ENCODE data around the gene CYP19A1. TPM values are rescaled to one million over a fixed set of nuclear protein-coding genes. Genes with fewer than 3 reads are reported as not detected.
"Not testable (repeated sequence)": the region's sequence is repeated elsewhere in the genome, so short reads cannot be mapped to it uniquely, and the experiment has no call there.

Gene CYP19A1
- total and polyA plus RNA-seq, 5 donors, result 0.45 to 1.3 (median 1.0) TPM

DNA sequence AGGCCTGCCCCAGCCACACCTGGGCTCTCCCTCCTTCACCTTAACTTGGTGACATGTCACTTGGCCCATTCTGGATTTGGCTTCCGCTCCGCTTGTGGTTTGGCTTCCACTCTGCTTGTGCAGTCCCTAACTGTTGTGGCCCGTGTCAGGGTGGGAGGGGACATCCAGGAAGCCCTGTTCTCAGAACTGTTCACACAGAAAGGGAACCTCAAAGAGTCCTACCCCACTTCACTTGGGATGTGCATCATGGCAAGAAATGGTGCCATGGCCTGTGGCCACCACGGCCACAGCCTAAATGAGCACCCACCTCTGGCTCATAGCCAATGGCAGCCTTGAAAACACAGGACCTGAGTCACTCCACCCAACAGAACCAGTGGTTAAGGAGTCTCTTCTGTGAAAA is 63.4 kb downstream of the CYP19A1 start:
- ATAC-seq, result no peak
- no peak for DNase-seq
- Histone ChIP-seq H3K4me1 (ENCODE audit: control insufficient read depth, insufficient read depth, low read length) (no peaks in the 10 kb centered on the region), H3K27me3 (ENCODE audit: control insufficient read depth, insufficient read depth) (no peaks in the 10 kb centered on the region), H3K9me3 (ENCODE audit: control insufficient read depth, low read length) (no peaks in the 10 kb centered on the region), H3K27ac (ENCODE audit: low read length) (no peak overlapping the region), H3K4me3 (ENCODE audit: low read length) (no peak overlapping the region)
- WGBS, result 83% methylated on average over 4 of the region's 4 CpGs
- intact Hi-C loops (cut with DNase I), result no loop called here

- no peak overlapping the region for H3K4me3 ChIP-seq (ENCODE audit: low read length)
- intact Hi-C loops (cut with DNase I), result no loop called here
- no peaks in the 10 kb centered on the region for H3K9me3 ChIP-seq (ENCODE audit: control insufficient read depth, low read length)
- H3K27me3 ChIP-seq (ENCODE audit: control insufficient read depth, insufficient read depth), result no peaks in the 10 kb centered on the region
- no peaks in the 10 kb centered on the region for H3K4me1 ChIP-seq (ENCODE audit: control insufficient read depth, insufficient read depth, low read length)
- 77% methylated on average over 6 of the region's 6 CpGs for WGBS
- no peak overlapping the region for H3K27ac ChIP-seq (ENCODE audit: low read length)
- ATAC-seq, result no peak
- DNase-seq, result no peak
Measured at GRCh38 chr15:51270706-51271105, 67.7 kb downstream of the CYP19A1 start.

DNA sequence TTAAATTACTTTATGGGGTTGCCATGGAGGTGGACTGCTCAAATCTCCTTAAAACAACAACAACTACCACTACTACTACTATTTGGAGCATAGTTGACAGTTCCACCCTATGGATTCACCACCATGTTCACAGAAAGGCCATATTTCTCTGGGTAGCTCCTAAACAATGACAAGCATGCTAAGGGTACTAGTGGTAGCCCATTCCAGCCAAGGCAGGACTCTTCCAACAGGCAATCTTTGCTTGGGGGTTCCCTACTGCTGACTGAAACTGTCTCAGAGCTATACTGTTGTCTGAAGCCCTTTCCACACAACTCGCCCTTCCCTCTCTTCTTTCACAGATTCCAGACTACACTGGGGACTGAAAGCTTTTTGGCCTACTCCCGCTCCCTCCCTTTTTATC is 68.9 kb downstream of the CYP19A1 start:
- H3K9me3 ChIP-seq (ENCODE audit: control insufficient read depth, low read length), result no peaks in the 10 kb centered on the region
- no peak for DNase-seq
- H3K4me3 ChIP-seq (ENCODE audit: low read length), result no peak overlapping the region
- ATAC-seq, result no peak
- no peaks in the 10 kb centered on the region for H3K4me1 ChIP-seq (ENCODE audit: control insufficient read depth, insufficient read depth, low read length)
- 85% methylated on average over 2 of the region's 2 CpGs for WGBS
- no peaks in the 10 kb centered on the region for H3K27me3 ChIP-seq (ENCODE audit: control insufficient read depth, insufficient read depth)
- no peak overlapping the region for H3K27ac ChIP-seq (ENCODE audit: low read length)
- intact Hi-C loops (cut with DNase I), result no loop called here

DNA sequence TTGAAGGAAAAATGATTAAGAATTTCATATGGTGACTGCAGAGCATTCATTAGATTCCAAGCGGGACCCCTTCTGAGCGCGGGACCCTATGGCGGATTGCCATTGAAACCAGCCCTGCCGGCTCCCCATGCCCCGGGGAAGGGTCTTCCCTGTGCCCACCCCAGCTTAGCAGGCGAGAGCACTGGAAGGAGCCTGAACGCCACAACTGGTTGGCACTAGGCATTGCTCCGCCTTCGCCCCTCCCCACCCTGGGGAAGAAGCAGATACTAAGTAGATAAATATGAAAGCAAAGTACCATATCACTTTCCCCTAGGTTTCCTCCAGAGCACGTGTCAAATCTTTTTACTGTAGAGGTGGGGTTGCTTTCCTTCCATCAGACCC is 70.7 kb downstream of the CYP19A1 start:
- intact Hi-C loops (cut with DNase I), result no loop called here
- 12% methylated on average over 11 of the region's 11 CpGs for WGBS
- Histone ChIP-seq H3K9me3 (ENCODE audit: control insufficient read depth, low read length) (no peaks in the 10 kb centered on the region), H3K4me1 (ENCODE audit: control insufficient read depth, insufficient read depth, low read length) (no peaks in the 10 kb centered on the region), H3K27ac (ENCODE audit: low read length) (no peak overlapping the region), H3K4me3 (ENCODE audit: low read length) (peak overlapping the region; percentile 42), H3K27me3 (ENCODE audit: control insufficient read depth, insufficient read depth) (no peaks in the 10 kb centered on the region)
- DNase-seq (peak in 1 of 3 donors; percentile 75), ATAC-seq (peak; percentile 49 to 60)

GRCh38 chr15:51267051-51267702 is 71.2 kb downstream of the CYP19A1 start:
- under 1% methylated on average over 47 of the region's 47 CpGs for WGBS
- Histone ChIP-seq H3K27me3 (ENCODE audit: control insufficient read depth, insufficient read depth) (no peaks in the 10 kb centered on the region), H3K27ac (ENCODE audit: low read length) (no peak overlapping the region), H3K4me1 (ENCODE audit: control insufficient read depth, insufficient read depth, low read length) (no peaks in the 10 kb centered on the region), H3K4me3 (ENCODE audit: low read length) (peak overlapping the region; percentile 42), H3K9me3 (ENCODE audit: control insufficient read depth, low read length) (no peaks in the 10 kb centered on the region)
- DNase-seq, result peak in 2 of 3 donors; percentile 23 to 76
- peak; percentile 68 to 73 for ATAC-seq
- intact Hi-C loops (cut with DNase I), result no loop called here

GRCh38 chr15:51266656-51267050 is 71.7 kb downstream of the CYP19A1 start:
- H3K9me3 ChIP-seq (ENCODE audit: control insufficient read depth, low read length), result no peaks in the 10 kb centered on the region
- intact Hi-C loops (cut with DNase I), result no loop called here
- WGBS, result 37% methylated on average over 9 of the region's 9 CpGs
- no peak overlapping the region for H3K27ac ChIP-seq (ENCODE audit: low read length)
- H3K27me3 ChIP-seq (ENCODE audit: control insufficient read depth, insufficient read depth), result no peaks in the 10 kb centered on the region
- DNase-seq (peak in 1 of 3 donors; percentile 50), ATAC-seq (peak; percentile 27 to 46)
- no peaks in the 10 kb centered on the region for H3K4me1 ChIP-seq (ENCODE audit: control insufficient read depth, insufficient read depth, low read length)
- H3K4me3 ChIP-seq (ENCODE audit: low read length), result peak overlapping the region; percentile 42

DNA sequence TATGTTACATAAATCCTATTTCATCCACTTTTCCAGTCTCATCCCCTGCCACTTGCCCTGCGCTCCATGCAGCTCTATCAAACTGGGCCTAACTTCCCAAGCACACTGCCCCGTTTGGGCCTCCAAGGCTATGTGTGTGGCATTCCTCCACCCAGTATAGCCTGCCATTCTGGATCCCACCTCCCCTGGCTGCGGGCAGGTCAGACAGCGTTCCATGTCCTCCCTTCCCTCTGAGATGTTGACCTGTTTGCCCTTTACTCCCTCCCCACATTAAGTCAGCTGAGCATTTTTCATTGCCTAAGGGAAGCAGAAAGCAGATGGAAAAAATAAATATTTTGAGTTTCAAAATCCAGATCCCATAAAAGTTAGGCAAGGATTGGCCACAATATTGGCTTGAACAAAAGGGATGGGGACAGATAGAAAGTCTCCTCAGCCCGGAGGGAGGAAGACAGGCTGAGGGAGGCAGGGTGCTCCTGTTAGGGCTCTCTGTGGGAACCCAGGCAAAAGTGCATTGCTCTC is 73.3 kb downstream of the CYP19A1 start:
- ATAC-seq, result no peak
- H3K27ac ChIP-seq (ENCODE audit: low read length), result no peak overlapping the region
- intact Hi-C loops (cut with DNase I), result no loop called here
- no peaks in the 10 kb centered on the region for H3K27me3 ChIP-seq (ENCODE audit: control insufficient read depth, insufficient read depth)
- DNase-seq, result no peak
- H3K4me3 ChIP-seq (ENCODE audit: low read length), result no peak overlapping the region
- H3K4me1 ChIP-seq (ENCODE audit: control insufficient read depth, insufficient read depth, low read length), result no peaks in the 10 kb centered on the region
- WGBS, result 89% methylated on average over 5 of the region's 5 CpGs
- no peaks in the 10 kb centered on the region for H3K9me3 ChIP-seq (ENCODE audit: control insufficient read depth, low read length)

DNA sequence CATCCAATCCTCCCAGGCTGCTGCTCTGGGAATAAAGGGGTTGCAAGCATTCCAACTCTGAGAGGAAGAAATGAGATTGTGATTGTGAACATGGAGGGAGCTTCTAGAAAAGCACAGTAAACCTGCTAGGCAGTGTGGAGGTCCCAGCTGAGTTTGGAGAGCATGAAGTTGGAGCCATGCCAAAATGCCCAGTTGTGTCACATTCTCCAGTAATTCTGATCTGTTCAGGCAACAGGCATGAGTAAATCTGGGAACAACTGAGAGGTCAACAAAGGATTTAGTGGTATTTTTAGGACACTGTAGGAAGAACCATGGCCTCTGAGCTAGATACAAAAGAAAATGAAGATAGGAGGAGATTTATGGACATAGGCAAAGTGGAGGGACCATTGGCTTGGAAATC is 74.7 kb downstream of the CYP19A1 start:
- Histone ChIP-seq H3K9me3 (ENCODE audit: control insufficient read depth, low read length) (no peaks in the 10 kb centered on the region), H3K27me3 (ENCODE audit: control insufficient read depth, insufficient read depth) (no peaks in the 10 kb centered on the region), H3K4me1 (ENCODE audit: control insufficient read depth, insufficient read depth, low read length) (no peaks in the 10 kb centered on the region), H3K4me3 (ENCODE audit: low read length) (no peak overlapping the region), H3K27ac (ENCODE audit: low read length) (no peak overlapping the region)
- DNase-seq (no peak), ATAC-seq (no peak)
- intact Hi-C loops (cut with DNase I), result no loop called here

GRCh38 chr15:51263116-51263515 is 75.3 kb downstream of the CYP19A1 start:
- ATAC-seq (no peak), DNase-seq (no peak)
- no peaks in the 10 kb centered on the region for H3K4me1 ChIP-seq (ENCODE audit: control insufficient read depth, insufficient read depth, low read length)
- H3K27ac ChIP-seq (ENCODE audit: low read length), result no peak overlapping the region
- H3K27me3 ChIP-seq (ENCODE audit: control insufficient read depth, insufficient read depth), result no peaks in the 10 kb centered on the region
- no peaks in the 10 kb centered on the region for H3K9me3 ChIP-seq (ENCODE audit: control insufficient read depth, low read length)
- intact Hi-C loops (cut with DNase I), result no loop called here
- H3K4me3 ChIP-seq (ENCODE audit: low read length), result no peak overlapping the region
- WGBS, result 74% methylated on average over 3 of the region's 3 CpGs

- no peak overlapping the region for H3K27ac ChIP-seq (ENCODE audit: low read length)
- ATAC-seq, result no peak
- H3K4me3 ChIP-seq (ENCODE audit: low read length), result no peak overlapping the region
- 83% methylated on average over 2 of the region's 2 CpGs for WGBS
- no peaks in the 10 kb centered on the region for H3K9me3 ChIP-seq (ENCODE audit: control insufficient read depth, low read length)
- intact Hi-C loops (cut with DNase I), result no loop called here
- no peak for DNase-seq
- H3K27me3 ChIP-seq (ENCODE audit: control insufficient read depth, insufficient read depth), result no peaks in the 10 kb centered on the region
- H3K4me1 ChIP-seq (ENCODE audit: control insufficient read depth, insufficient read depth, low read length), result no peaks in the 10 kb centered on the region
Measured at GRCh38 chr15:51262463-51262862, 75.9 kb downstream of the CYP19A1 start.

GRCh38 chr15:51261113-51261512 is 77.3 kb downstream of the CYP19A1 start:
- WGBS, result 82% methylated on average over 7 of the region's 7 CpGs
- ATAC-seq; H3K27me3 ChIP-seq (ENCODE audit: control insufficient read depth, insufficient read depth); H3K9me3 ChIP-seq (ENCODE audit: control insufficient read depth, low read length); H3K4me3 ChIP-seq (ENCODE audit: low read length); H3K4me1 ChIP-seq (ENCODE audit: control insufficient read depth, insufficient read depth, low read length); intact Hi-C loops (cut with DNase I); DNase-seq; H3K27ac ChIP-seq (ENCODE audit: low read length): not testable (repeated sequence)

DNA sequence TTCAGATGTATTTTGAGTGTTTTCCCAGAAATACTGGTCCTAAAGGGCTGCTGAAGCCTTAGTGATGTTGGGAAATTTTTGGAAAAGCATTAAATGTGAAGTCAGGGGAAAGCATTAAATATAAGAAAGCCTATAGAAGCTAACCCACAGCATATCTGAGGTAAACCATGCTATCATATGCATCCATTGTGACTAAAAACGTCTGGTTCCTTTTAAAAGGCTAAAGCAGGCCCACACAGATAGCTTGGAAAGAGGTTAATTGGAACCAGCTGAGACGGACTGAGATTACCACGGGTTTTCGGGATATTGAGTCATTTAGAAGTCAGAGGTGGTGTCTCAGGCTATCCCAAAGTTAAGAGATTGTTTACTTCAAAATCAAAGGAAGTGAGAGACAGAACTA is 78.2 kb downstream of the CYP19A1 start:
- 57% methylated on average over 4 of the region's 4 CpGs for WGBS
- intact Hi-C loops (cut with DNase I), result no loop called here
- no peak for DNase-seq
- no peaks in the 10 kb centered on the region for H3K9me3 ChIP-seq (ENCODE audit: control insufficient read depth, low read length)
- H3K27me3 ChIP-seq (ENCODE audit: control insufficient read depth, insufficient read depth), result no peaks in the 10 kb centered on the region
- H3K27ac ChIP-seq (ENCODE audit: low read length), result no peak overlapping the region
- no peak overlapping the region for H3K4me3 ChIP-seq (ENCODE audit: low read length)
- ATAC-seq, result no peak
- no peaks in the 10 kb centered on the region for H3K4me1 ChIP-seq (ENCODE audit: control insufficient read depth, insufficient read depth, low read length)

Data from right cardiac atrium (tissue), 5 donors.